ENCODE measurements around the gene SMYD1. TPM values are rescaled to one million over a fixed set of nuclear protein-coding genes. Genes with fewer than 3 reads are reported as not detected.

SMYD1 gene
- total and polyA plus RNA-seq, 10 of the 15 experiments (the other 5 are each of a cell fraction or from before 2014, with no cell fraction given), result 0.09 TPM; not detected in 9

DNA sequence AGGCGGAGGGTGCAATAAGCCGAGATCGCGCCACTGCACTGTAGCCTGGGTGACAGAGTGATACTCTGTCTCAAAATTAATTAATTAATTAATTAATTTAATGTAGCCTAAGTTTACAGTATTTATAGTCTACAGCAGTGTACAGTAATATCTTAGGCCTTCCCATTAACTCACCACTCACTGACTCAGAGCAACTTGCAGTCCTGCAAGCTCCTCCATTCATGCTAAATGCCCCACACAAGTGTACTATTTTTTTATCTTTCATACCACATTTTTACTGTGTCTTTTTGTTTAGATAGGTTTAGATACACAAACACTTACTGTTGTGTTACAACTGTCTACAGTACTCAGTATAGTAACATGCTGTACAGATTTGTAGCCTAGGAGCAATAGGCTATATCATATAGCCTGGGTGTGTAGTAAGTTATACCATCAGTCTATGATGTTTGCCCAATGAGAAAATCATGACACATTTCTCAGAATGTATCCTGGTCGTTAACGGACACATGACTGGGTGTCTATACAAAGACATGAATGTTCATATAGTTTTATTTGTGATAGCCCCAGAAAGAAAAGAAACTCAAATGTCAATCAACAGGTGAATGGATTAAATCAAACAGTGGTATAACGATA lies 35.4 kb upstream of the SMYD1 start:
- Histone ChIP-seq H4K20me1 (ENCODE audit: control insufficient read depth, insufficient read depth) (no peaks in the 10 kb centered on the region), H3K4me1 (ENCODE audit: control insufficient read depth, insufficient read depth, low read length) (no peaks in the 10 kb centered on the region), H3K36me3 (ENCODE audit: control insufficient read depth in 2 of 2, insufficient read depth in 2 of 2, low read length in 1 of 2) (peaks cover 0 to 3% of the 10 kb centered on the region in 2 experiments; a peak in 1 of 4 replicates), H3K9me3 (replicated peaks; ENCODE audit: control insufficient read depth, insufficient read depth, low read length) (no peaks in the 10 kb centered on the region), H3K9ac (ENCODE audit: control insufficient read depth, insufficient read depth, low read length) (no peak overlapping the region), H3K79me2 (ENCODE audit: control insufficient read depth, insufficient read depth, low read length) (no peaks in the 10 kb centered on the region), H3K4me3 (no peak overlapping the region), H3K27me3 (replicated peaks in 1 of 2; ENCODE audit: control insufficient read depth in 2 of 2, insufficient read depth in 2 of 2, low read length in 1 of 2) (no peaks in the 10 kb centered on the region), H3K27ac (ENCODE audit: control insufficient read depth, insufficient read depth) (no peak overlapping the region), H2AFZ (ENCODE audit: control insufficient read depth, low read depth, low read length) (no peak overlapping the region), H3K4me2 (ENCODE audit: control insufficient read depth, insufficient read depth) (no peak overlapping the region)
- POLR2A ChIA-PET, result no interaction called here
- in situ Hi-C loops (cut with MboI), result no loop called here
- SMC1A ChIA-PET (ENCODE audit: uncharacterized antibody, unreplicated experiment), result no interaction called here
- FAIRE-seq, result no peak
- no peak for TF ChIP-seq RUNX3 (IDR thresholded peaks at IDR 0.05; ENCODE audit: low read length)
- TF ChIP-seq, protein P1, sequence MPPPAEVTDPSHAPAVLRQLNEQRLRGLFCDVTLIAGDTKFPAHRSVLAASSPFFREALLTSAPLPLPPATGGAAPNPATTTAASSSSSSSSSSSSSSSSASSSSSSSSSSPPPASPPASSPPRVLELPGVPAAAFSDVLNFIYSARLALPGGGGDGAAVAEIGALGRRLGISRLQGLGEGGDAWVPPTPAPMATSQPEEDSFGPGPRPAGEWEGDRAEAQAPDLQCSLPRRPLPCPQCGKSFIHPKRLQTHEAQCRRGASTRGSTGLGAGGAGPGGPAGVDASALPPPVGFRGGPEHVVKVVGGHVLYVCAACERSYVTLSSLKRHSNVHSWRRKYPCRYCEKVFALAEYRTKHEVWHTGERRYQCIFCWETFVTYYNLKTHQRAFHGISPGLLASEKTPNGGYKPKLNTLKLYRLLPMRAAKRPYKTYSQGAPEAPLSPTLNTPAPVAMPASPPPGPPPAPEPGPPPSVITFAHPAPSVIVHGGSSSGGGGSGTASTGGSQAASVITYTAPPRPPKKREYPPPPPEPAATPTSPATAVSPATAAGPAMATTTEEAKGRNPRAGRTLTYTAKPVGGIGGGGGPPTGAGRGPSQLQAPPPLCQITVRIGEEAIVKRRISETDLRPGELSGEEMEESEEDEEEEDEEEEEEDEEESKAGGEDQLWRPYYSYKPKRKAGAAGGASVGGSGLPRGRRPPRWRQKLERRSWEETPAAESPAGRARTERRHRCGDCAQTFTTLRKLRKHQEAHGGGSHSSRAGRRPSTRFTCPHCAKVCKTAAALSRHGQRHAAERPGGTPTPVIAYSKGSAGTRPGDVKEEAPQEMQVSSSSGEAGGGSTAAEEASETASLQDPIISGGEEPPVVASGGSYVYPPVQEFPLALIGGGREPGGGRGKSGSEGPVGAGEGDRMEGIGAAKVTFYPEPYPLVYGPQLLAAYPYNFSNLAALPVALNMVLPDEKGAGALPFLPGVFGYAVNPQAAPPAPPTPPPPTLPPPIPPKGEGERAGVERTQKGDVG (CRISPR knock-in tag; IDR thresholded peaks at IDR 0.05), result no peak
- no peak for TF ChIP-seq PAX5 (IDR thresholded peaks at IDR 0.05; ENCODE audit: borderline replicate concordance, low read depth, low read length)
- no peak for TF ChIP-seq NFIC (IDR thresholded peaks at IDR 0.05; ENCODE audit: low read depth, low read length)
- TF ChIP-seq KAT2A (conservative IDR thresholded peaks at IDR 0.05; ENCODE audit: control insufficient read depth, low read depth, low read length), result no peak
- no peak for TF ChIP-seq NBN (IDR thresholded peaks at IDR 0.05)
- no peak for TF ChIP-seq SMAD5 (IDR thresholded peaks at IDR 0.05; ENCODE audit: low read depth)
- TF ChIP-seq TCF7 (IDR thresholded peaks at IDR 0.05; ENCODE audit: borderline replicate concordance), result no peak
- TF ChIP-seq ZZZ3 (IDR thresholded peaks at IDR 0.05; ENCODE audit: control insufficient read depth, insufficient read length, low read depth), result no peak
- no peak for TF ChIP-seq IRF4 (IDR thresholded peaks at IDR 0.05; ENCODE audit: low read depth, low read length)
- no peak for TF ChIP-seq SREBF1 (IDR thresholded peaks at IDR 0.05; ENCODE audit: low read length)
- TF ChIP-seq ASH2L (IDR thresholded peaks at IDR 0.05; ENCODE audit: borderline replicate concordance, low read depth), result no peak
- no peak for TF ChIP-seq BMI1 (IDR thresholded peaks at IDR 0.05; ENCODE audit: borderline replicate concordance)
- TF ChIP-seq NR2F1 (conservative IDR thresholded peaks at IDR 0.05), result no peak
- TF ChIP-seq ZNF384 (IDR thresholded peaks at IDR 0.05; ENCODE audit: borderline replicate concordance, low read depth, low read length), result no peak
- TF ChIP-seq HCFC1 (IDR thresholded peaks at IDR 0.05; ENCODE audit: low read length), result no peak
- no peak for TF ChIP-seq CEBPB (IDR thresholded peaks at IDR 0.05; ENCODE audit: borderline replicate concordance in 1 of 2, low read depth in 2 of 2, low read length in 2 of 2)
- no peak for TF ChIP-seq JUND (IDR thresholded peaks at IDR 0.05; ENCODE audit: low read depth, low read length)
- no peak for TF ChIP-seq TCF3 (IDR thresholded peaks at IDR 0.05; ENCODE audit: borderline replicate concordance, insufficient read depth, low read depth, low read length)
- CTCF ChIA-PET, result interaction anchor here (1.1 kb wide), 1 partner anchor 28 kb away, joined by 4 read pairs; no protein-coding TSS in a partner anchor
- no peak for ATAC-seq
- WGBS (ENCODE audit: insufficient coverage, insufficient replicate concordance, low lambda C conversion rate, missing lambda C conversion rate), result 91% methylated on average over 7 of the region's 7 CpGs
- DNase-seq (ENCODE audit: low read depth, low spot score), result no peak
- RAD21 ChIA-PET (ENCODE audit: unreplicated experiment), result no interaction called here
- intact Hi-C loops (cut with micrococcal nuclease; ENCODE audit: unreplicated experiment), result loop anchor here (10.0 kb wide), 1 partner anchor 63 kb away; no protein-coding TSS in a partner anchor
- no TSS peak for BruUV-seq (replicated peaks)

Measured in GM12878 (cell line).